Ishikawa (cell line): ENCODE results near the gene SPAG5.

Source experiments
- CEBPB ChIP-seq: IDR thresholded peaks from 2 replicates; pipeline ENCODE4 v1.6.1; 2012
- EP300 ChIP-seq: IDR thresholded peaks from 2 replicates; pipeline ENCODE4 v1.6.1; 2012; ENCODE audit warnings: borderline replicate concordance
- NFIC ChIP-seq: IDR thresholded peaks from 2 replicates; pipeline ENCODE4 v1.6.1; 2012
- RAD21 ChIP-seq: IDR thresholded peaks from 2 replicates; pipeline ENCODE4 v1.6.1; 2012; ENCODE audit warnings: low read depth
- REST ChIP-seq: IDR thresholded peaks from 2 replicates; pipeline ENCODE4 v1.6.1; 2012; ENCODE audit warnings: low read depth, mild to moderate bottlenecking
- TCF12 ChIP-seq: IDR thresholded peaks from 2 replicates; pipeline ENCODE4 v1.6.1; 2012; ENCODE audit warnings: low read depth
- TEAD4 ChIP-seq: IDR thresholded peaks from 2 replicates; pipeline ENCODE4 v1.6.1; 2012
- YY1 ChIP-seq: IDR thresholded peaks from 2 replicates; pipeline ENCODE4 v1.6.1; 2012; ENCODE audit warnings: low read depth
- ZBTB7A ChIP-seq: IDR thresholded peaks from 2 replicates; pipeline ENCODE4 v1.6.1; 2012; ENCODE audit warnings: low read depth

GRCh38 chr17:28610376-28610775 lies 11.6 kb upstream of the SPAG5 start:
- no peak for TF ChIP-seq RAD21
- no peak for TF ChIP-seq EP300
- no peak for TF ChIP-seq TEAD4
- TF ChIP-seq ZBTB7A: no peak
- no peak for TF ChIP-seq REST
- no peak for TF ChIP-seq CEBPB
- no peak for TF ChIP-seq YY1
- TF ChIP-seq TCF12: no peak
- TF ChIP-seq NFIC: no peak
